Measurements from ENCODE around the gene IGFL2.
"Not testable (repeated sequence)": the region's sequence is repeated elsewhere in the genome, so short reads cannot be mapped to it uniquely, and the experiment has no call there.

- TF ChIP-seq CTCF (conservative IDR thresholded peaks at IDR 0.05; ENCODE audit: low read depth in 2 of 2); REST (IDR thresholded peaks at IDR 0.05; ENCODE audit: unreplicated experiment); EZH2 (IDR thresholded peaks at IDR 0.05; ENCODE audit: low read depth, unreplicated experiment); POLR2AphosphoS5 (IDR thresholded peaks at IDR 0.05; ENCODE audit: low read depth); EZH2phosphoT487 (IDR thresholded peaks at IDR 0.05; ENCODE audit: unreplicated experiment); JUNB (IDR thresholded peaks at IDR 0.05; ENCODE audit: unreplicated experiment); CREB1 (CRISPR knock-in tag; IDR thresholded peaks at IDR 0.05; ENCODE audit: low read depth); ETS1 (IDR thresholded peaks at IDR 0.05); NANOG (IDR thresholded peaks at IDR 0.05; ENCODE audit: borderline replicate concordance); STAT1 (IDR thresholded peaks at IDR 0.05; ENCODE audit: unreplicated experiment); ZNF114 (CRISPR knock-in tag; IDR thresholded peaks at IDR 0.05); ZNF331 (CRISPR knock-in tag; IDR thresholded peaks at IDR 0.05; ENCODE audit: low read depth); ZNF462 (CRISPR knock-in tag; IDR thresholded peaks at IDR 0.05): not testable (repeated sequence)
These were observed 59.8 kb downstream of the IGFL2 start for GRCh38 chr19:46207858-46208257.
